CD4-positive, alpha-beta T cell (primary cell): ENCODE data around the gene HSF4. TPM values are rescaled to one million over a fixed set of nuclear protein-coding genes. Genes with fewer than 3 reads are reported as not detected.
A peak's percentile ranks its signal among the peaks of the same experiment; 100 is the strongest.

ENCODE experiments used
- ATAC-seq: fragments of 200-7000 bp; cut with Tn5 transposase; one replicate; pipeline ENCODE4 v1.10.0; 2022; ENCODE audit warnings: mild to moderate bottlenecking; ENCODE audit not compliant: poor library complexity
- CTCF ChIA-PET: fragments of 350-600 bp; sonication (Branson Sonifier 250); formaldehyde crosslinking; loops from one replicate; lab custom pipeline; 2021; ENCODE audit warnings: antibody characterized with exemption, inconsistent platforms; lab: Charles Lee
- POLR2A ChIA-PET: fragments of 350-600 bp; sonication (Branson Sonifier 250); formaldehyde crosslinking; loops from one replicate; lab custom pipeline; 2021; ENCODE audit warnings: antibody characterized with exemption, inconsistent platforms; lab: Charles Lee
- DNase-seq, 14 experiments: peaks; one replicate each; pipeline ENCODE4 v3.0.0-alpha.2; 2013 to 2020; ENCODE audit warnings: mixed read lengths in 2 of 14
- H3K27ac ChIP-seq, 2 donors: one replicate each; pipeline versions ENCODE4 v1.5.1 to v1.7.0; 2013; ENCODE audit warnings: low read length in 2 of 2, low read depth in 1 of 2, mild to moderate bottlenecking in 1 of 2
- H3K27me3 ChIP-seq, 2 experiments: 1 replicate in 1 of 2; 2 replicates in 1 of 2; pipeline versions ENCODE4 v1.6.1 to v1.7.0; 2013; ENCODE audit warnings: low read length in 2 of 2, control low read depth in 1 of 2, mild to moderate bottlenecking in 1 of 2, moderate library complexity in 1 of 2; ENCODE audit not compliant: insufficient read depth in 2 of 2, control insufficient read depth in 1 of 2
- H3K36me3 ChIP-seq: one replicate; pipeline ENCODE4 v1.6.1; 2013; ENCODE audit warnings: low read length, control low read depth; ENCODE audit not compliant: insufficient read depth
- H3K4me1 ChIP-seq: one replicate; pipeline ENCODE4 v1.6.1; 2013; ENCODE audit warnings: low read length, control low read depth; ENCODE audit not compliant: insufficient read depth
- H3K4me3 ChIP-seq: one replicate; pipeline ENCODE4 v1.5.1; 2013; ENCODE audit warnings: mild to moderate bottlenecking, low read length, moderate library complexity
- H3K9me3 ChIP-seq, 2 experiments: 1 replicate in 1 of 2; 2 replicates in 1 of 2; pipeline versions ENCODE4 v1.6.1 to v1.7.0; 2013; ENCODE audit warnings: low read length in 2 of 2, mild to moderate bottlenecking in 2 of 2, control low read depth in 1 of 2, moderate library complexity in 1 of 2; ENCODE audit not compliant: control insufficient read depth in 1 of 2, insufficient read depth in 1 of 2
- H3K27ac Mint-ChIP-seq: one replicate; pipeline ENCODE4 v1.8.0; 2020; ENCODE audit warnings: mixed read lengths
- H3K27me3 Mint-ChIP-seq: one replicate; pipeline ENCODE4 v1.8.0; 2021; ENCODE audit warnings: mixed read lengths
- H3K36me3 Mint-ChIP-seq: one replicate; pipeline ENCODE4 v1.8.0; 2021; ENCODE audit warnings: low read depth, mixed read lengths
- H3K4me1 Mint-ChIP-seq: one replicate; pipeline ENCODE4 v1.8.0; 2021; ENCODE audit warnings: low read depth, mixed read lengths
- H3K4me3 Mint-ChIP-seq: one replicate; pipeline ENCODE4 v1.8.0; 2020; ENCODE audit warnings: mild to moderate bottlenecking, mixed read lengths
- H3K9me3 Mint-ChIP-seq: one replicate; pipeline ENCODE4 v1.8.0; 2020; ENCODE audit warnings: mixed read lengths
- intact Hi-C, 2 experiments: fragments of 100-400 bp; cut with DNase I in 1 of 2; cut with micrococcal nuclease in 1 of 2; formaldehyde crosslinking; loops; one replicate each; pipeline versions ENCODE4 v1.15.1 to v1.9.0; 2023 to 2025; cut with DNase I, micrococcal nuclease
- total RNA-seq, 174 experiments: library from RNA in 2 of 174; stranded (reverse) in 2 of 174; gene quantifications; one replicate each; pipeline ENCODE4 v1.2.3 and lab custom pipeline; 2021 to 2026
- TF ChIP-seq, protein P1 (sequence below): fragments of 200-600 bp; IDR thresholded peaks from one replicate; pipeline ENCODE4 v1.8.0; 2022; ENCODE audit warnings: antibody characterized with exemption, mild to moderate bottlenecking

The HSF4 gene
- total RNA-seq, 2 experiments from 2014 or later: 19.7 to 26.1 TPM

DNA sequence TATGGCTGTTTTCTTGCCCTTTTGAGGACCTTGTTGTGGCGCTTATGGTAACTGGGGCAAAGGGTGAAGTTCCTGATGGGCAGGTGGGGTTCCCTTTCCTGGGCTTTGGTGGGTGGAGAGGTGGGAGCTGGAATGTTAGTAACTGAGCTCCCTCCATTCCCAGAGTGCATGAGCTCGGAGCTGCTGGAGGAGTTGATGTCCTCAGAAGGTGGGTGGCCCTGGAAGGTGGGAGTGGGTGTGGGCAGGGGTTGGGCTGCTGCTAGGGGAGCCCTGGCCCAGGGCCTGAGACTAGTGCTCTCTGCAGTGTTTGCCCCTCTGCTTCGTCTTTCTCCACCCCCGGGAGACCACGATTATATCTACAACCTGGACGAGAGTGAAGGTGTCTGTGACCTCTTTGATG, 33.2 kb downstream of the HSF4 start:
- no peak for ATAC-seq
- Histone ChIP-seq H3K4me1 (peaks cover 38% of the 10 kb centered on the region), H3K9me3 (no peaks in the 10 kb centered on the region), H3K4me3 (no peak overlapping the region), H3K27ac (no peak overlapping the region), H3K27me3 (no peaks in the 10 kb centered on the region), H3K36me3 (peaks cover 81% of the 10 kb centered on the region)
- no peak overlapping the region for H3K27ac Mint-ChIP-seq
- TF ChIP-seq, protein P1, sequence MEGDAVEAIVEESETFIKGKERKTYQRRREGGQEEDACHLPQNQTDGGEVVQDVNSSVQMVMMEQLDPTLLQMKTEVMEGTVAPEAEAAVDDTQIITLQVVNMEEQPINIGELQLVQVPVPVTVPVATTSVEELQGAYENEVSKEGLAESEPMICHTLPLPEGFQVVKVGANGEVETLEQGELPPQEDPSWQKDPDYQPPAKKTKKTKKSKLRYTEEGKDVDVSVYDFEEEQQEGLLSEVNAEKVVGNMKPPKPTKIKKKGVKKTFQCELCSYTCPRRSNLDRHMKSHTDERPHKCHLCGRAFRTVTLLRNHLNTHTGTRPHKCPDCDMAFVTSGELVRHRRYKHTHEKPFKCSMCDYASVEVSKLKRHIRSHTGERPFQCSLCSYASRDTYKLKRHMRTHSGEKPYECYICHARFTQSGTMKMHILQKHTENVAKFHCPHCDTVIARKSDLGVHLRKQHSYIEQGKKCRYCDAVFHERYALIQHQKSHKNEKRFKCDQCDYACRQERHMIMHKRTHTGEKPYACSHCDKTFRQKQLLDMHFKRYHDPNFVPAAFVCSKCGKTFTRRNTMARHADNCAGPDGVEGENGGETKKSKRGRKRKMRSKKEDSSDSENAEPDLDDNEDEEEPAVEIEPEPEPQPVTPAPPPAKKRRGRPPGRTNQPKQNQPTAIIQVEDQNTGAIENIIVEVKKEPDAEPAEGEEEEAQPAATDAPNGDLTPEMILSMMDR: no peak
- ChIA-PET CTCF (interaction anchor here (0.5 to 1.5 kb wide), 4 partner anchors 20 to 281 kb away, joined by 3 to 6 read pairs (median 3); partner anchors contain the start of gene TMEM208), POLR2A (interaction anchor here (0.6 to 0.9 kb wide), 2 partner anchors 29 to 245 kb away, joined by 4 to 5 read pairs; partner anchors contain the start of gene TMEM208)
- peaks cover 77% of the 10 kb centered on the region for H3K36me3 Mint-ChIP-seq
- no peak overlapping the region for H3K4me3 Mint-ChIP-seq
- intact Hi-C loops: no loop called here
- no peak for DNase-seq
- no peaks in the 10 kb centered on the region for H3K27me3 Mint-ChIP-seq
- no peaks in the 10 kb centered on the region for H3K9me3 Mint-ChIP-seq
- H3K4me1 Mint-ChIP-seq: peaks cover 37% of the 10 kb centered on the region

DNA sequence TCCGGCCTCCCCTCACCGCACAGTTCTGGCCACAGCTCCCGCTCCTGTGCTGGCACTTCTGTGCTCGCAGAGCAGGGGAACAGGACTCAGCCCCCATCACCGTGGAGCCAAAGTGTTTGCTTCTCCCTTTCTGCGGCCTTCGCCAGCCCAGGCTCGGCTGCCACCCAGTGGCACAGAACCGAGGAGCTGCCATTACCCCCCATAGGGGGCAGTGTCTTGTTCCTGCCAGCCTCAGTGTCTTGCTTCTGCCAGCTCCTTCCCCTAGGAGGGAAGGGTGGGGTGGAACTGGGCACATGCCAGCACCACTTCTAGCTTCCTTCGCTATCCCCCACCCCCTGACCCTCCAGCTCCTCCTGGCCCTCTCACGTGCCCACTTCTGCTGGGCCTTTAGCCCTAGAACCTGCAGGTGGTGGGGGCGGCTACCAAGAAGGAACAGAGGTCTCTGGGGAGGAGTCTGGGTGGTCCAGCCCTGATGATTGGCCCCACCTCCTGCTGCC, 33.7 kb downstream of the HSF4 start:
- Mint-ChIP-seq H3K27ac (peak overlapping the region; percentile 30), H3K4me3 (peak overlapping the region; percentile 20), H3K36me3 (peaks cover 77% of the 10 kb centered on the region), H3K4me1 (peaks cover 31% of the 10 kb centered on the region), H3K27me3 (no peaks in the 10 kb centered on the region), H3K9me3 (no peaks in the 10 kb centered on the region)
- Histone ChIP-seq H3K4me1 (peaks cover 32% of the 10 kb centered on the region), H3K27ac (no peak overlapping the region), H3K9me3 (no peaks in the 10 kb centered on the region), H3K27me3 (no peaks in the 10 kb centered on the region), H3K4me3 (no peak overlapping the region), H3K36me3 (peaks cover 80% of the 10 kb centered on the region)
- CTCF ChIA-PET: interaction anchor here (0.5 to 1.5 kb wide), 4 partner anchors 19 to 280 kb away, joined by 3 to 6 read pairs (median 3); partner anchors contain the start of gene TMEM208
- TF ChIP-seq, protein P1: no peak
- intact Hi-C loops: no loop called here
- peak in 3 of 14 experiments; percentile 19 to 59 (median 43) for DNase-seq
- peak; percentile 58 for ATAC-seq
- POLR2A ChIA-PET: interaction anchor here (0.9 kb wide), 1 partner anchor 29 kb away, joined by 4 read pairs; the partner anchor contains the start of gene TMEM208

DNA sequence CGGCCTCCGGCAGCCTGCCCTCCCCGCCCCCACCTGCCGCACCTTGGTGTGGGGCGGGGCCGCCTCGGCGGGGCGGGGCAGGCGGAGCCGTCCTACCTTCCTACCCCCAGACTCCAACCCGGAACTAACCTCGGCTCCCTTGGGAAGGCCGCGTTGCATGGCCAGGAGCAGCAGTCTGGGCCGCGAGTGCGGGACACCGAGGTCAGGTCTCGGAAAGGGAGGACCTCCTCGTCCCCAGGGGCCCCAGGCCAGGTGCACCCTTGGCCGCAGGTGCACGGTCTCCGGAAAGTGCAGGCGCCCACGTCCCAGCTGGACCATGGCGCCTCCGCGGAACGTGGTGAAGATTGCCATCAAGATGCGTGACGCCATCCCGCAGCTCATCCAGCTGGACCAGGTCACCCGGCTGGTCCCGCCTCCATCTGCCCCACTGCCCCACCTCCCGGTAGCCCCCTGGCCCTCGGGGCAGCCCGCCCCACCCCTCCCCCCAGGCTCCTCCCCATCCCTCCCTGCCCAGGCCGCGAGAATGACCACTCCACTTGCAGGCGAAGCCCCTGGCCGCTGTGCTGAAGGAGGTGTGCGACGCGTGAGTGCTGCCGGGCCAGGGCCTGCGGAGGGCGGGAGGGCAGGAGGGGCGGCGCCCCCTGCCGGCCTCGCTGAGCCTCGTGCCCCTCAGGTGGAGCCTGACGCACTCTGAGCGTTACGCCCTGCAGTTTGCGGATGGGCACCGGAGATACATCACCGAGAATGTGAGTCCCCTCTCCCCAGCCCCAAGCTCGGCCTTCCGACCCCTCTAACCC, 34.7 kb downstream of the HSF4 start, which contains the start of gene ELMO3:
Gene ELMO3, plus strand, starts transcription at position 121 of the 797 bp plus-strand sequence. Its CDS starts 196 bp downstream, at position 317.
- ChIA-PET CTCF (interaction anchor here (1.5 kb wide), 1 partner anchor 28 kb away, joined by 6 read pairs; the partner anchor contains the start of gene TMEM208), POLR2A (no interaction called here)
- no peaks in the 10 kb centered on the region for H3K9me3 ChIP-seq
- H3K4me1 Mint-ChIP-seq: peaks cover 22% of the 10 kb centered on the region
- H3K36me3 ChIP-seq: peaks cover 77% of the 10 kb centered on the region
- ATAC-seq: no peak
- H3K27me3 ChIP-seq: no peaks in the 10 kb centered on the region
- peak within 1 kb of the TSS; percentile 20 for H3K4me3 Mint-ChIP-seq
- peak in 1 of 14 experiments; percentile 39 for DNase-seq
- no peak within 1 kb of the TSS for H3K4me3 ChIP-seq
- H3K27ac ChIP-seq: no peak within 1 kb of the TSS
- H3K36me3 Mint-ChIP-seq: peaks cover 72% of the 10 kb centered on the region
- intact Hi-C loops: no loop called here
- TF ChIP-seq, protein P1: no peak
- peaks cover 23% of the 10 kb centered on the region for H3K4me1 ChIP-seq
- no peaks in the 10 kb centered on the region for H3K27me3 Mint-ChIP-seq
- H3K9me3 Mint-ChIP-seq: no peaks in the 10 kb centered on the region
- H3K27ac Mint-ChIP-seq: peak within 1 kb of the TSS; percentile 30
